ENCODE results near the gene PIP4P1. TPM values are rescaled to one million over a fixed set of nuclear protein-coding genes. Genes with fewer than 3 reads are reported as not detected.
A peak's percentile ranks its signal among the peaks of the same experiment; 100 is the strongest.

The PIP4P1 gene
- total and polyA plus RNA-seq, 9 of the 15 experiments (the other 6 are each of a cell fraction or from before 2014, with no cell fraction given) = 5.3 to 20.9 (median 10.7) TPM

- 0 out of 2 replicates have a peak, but pooled peaks have one; percentile 21 for TF ChIP-seq ZNF592 (IDR thresholded peaks at IDR 0.05)
Observed at GRCh38 chr14:20428010-20428365, 33.2 kb downstream of the PIP4P1 start (continued).

- peak overlapping the region; percentile 33 for H3K4me3 ChIP-seq
- H3K4me1 ChIP-seq (replicated peaks in 1 of 2; ENCODE audit: control insufficient read depth in 2 of 2, insufficient read depth in 2 of 2, low read length in 2 of 2) = peaks cover 22 to 26% of the 10 kb centered on the region in 2 experiments; a peak in 4 of 5 replicates
- no peaks in the 10 kb centered on the region for H4K20me1 ChIP-seq (replicated peaks; ENCODE audit: control insufficient read depth, insufficient read depth, low read length)
- 5% methylated on average over 5 of the region's 5 CpGs for WGBS (ENCODE audit: insufficient coverage, low coverage, missing lambda C conversion rate)
- H3K36me3 ChIP-seq (ENCODE audit: control insufficient read depth, insufficient read depth, low read length) = no peaks in the 10 kb centered on the region
- H3K27me3 ChIP-seq (ENCODE audit: control insufficient read depth in 2 of 2, insufficient read depth in 2 of 2, low read length in 2 of 2) = no peaks in the 10 kb centered on the region
- H3K4me2 ChIP-seq (ENCODE audit: insufficient read depth, low read length) = peak overlapping the region; percentile 82
- DNase-seq (ENCODE audit: extremely low read depth in 1 of 4, low spot score in 3 of 4) = peak; percentile 33 to 69 (median 46)
- H3K79me2 ChIP-seq (ENCODE audit: control insufficient read depth, insufficient read depth, low read length) = no peaks in the 10 kb centered on the region; the same call in 2 of the 3 replicates
- H3K9ac ChIP-seq (ENCODE audit: insufficient read depth in 1 of 2, low read depth in 2 of 2, low read length in 2 of 2) = peak overlapping the region; percentile 63 to 75; a peak in 3 of 4 replicates
- intact Hi-C loops (cut with micrococcal nuclease) = no loop called here
- H3K27ac ChIP-seq (ENCODE audit: extremely low read depth, low read depth, low read length) = peak overlapping the region; percentile 82
- peak; percentile 81 for FAIRE-seq
- ChIA-PET POLR2A (no interaction called here), CTCF (ENCODE audit: low intra/inter-chr PET ratio) (no interaction called here)
- no peaks in the 10 kb centered on the region for H3K9me1 ChIP-seq (ENCODE audit: control insufficient read depth, insufficient read depth, low read length)
- peak overlapping the region; percentile 89 for H2AFZ ChIP-seq (ENCODE audit: low read depth, low read length)
- ATAC-seq = peak; percentile 89
- BruUV-seq (replicated peaks) = TSS peak; percentile 86
- no peaks in the 10 kb centered on the region for H3K9me3 ChIP-seq (replicated peaks; ENCODE audit: control insufficient read depth, insufficient read depth, low read depth, low read length)
- in situ Hi-C loops (cut with MboI) = no loop called here
- no peak for TF ChIP-seq SMARCC2 (IDR thresholded peaks at IDR 0.05; ENCODE audit: low read depth)
- TF ChIP-seq ASH1L (IDR thresholded peaks at IDR 0.05; ENCODE audit: borderline replicate concordance, low read depth, partially characterized antibody) = no peak
- TF ChIP-seq E2F4 (CRISPR knock-in tag; IDR thresholded peaks at IDR 0.05; ENCODE audit: low read depth) = no peak
- TF ChIP-seq CREB3L1 (IDR thresholded peaks at IDR 0.05; ENCODE audit: borderline replicate concordance, low read depth) = no peak
- TF ChIP-seq WHSC1 (IDR thresholded peaks at IDR 0.05; ENCODE audit: low read length) = no peak
- TF ChIP-seq C11orf30 (IDR thresholded peaks at IDR 0.05; ENCODE audit: low read depth) = no peak; the same call in 1 of the 2 replicates
- TF ChIP-seq PATZ1 (CRISPR knock-in tag; IDR thresholded peaks at IDR 0.05; ENCODE audit: borderline replicate concordance) = no peak
- TF ChIP-seq GTF2E2 (tag; IDR thresholded peaks at IDR 0.05) = no peak
- no peak for TF ChIP-seq XRCC5 (IDR thresholded peaks at IDR 0.05; ENCODE audit: low read depth, low read length)
Observed at GRCh38 chr14:20427231-20428009, 33.8 kb downstream of the PIP4P1 start.
